Measurements from ENCODE around the gene HIGD2A. TPM values are rescaled to one million over a fixed set of nuclear protein-coding genes. Genes with fewer than 3 reads are reported as not detected.

Gene HIGD2A
- total and polyA plus RNA-seq, 2 experiments from 2014 or later = 67.7 to 194 TPM

DNA sequence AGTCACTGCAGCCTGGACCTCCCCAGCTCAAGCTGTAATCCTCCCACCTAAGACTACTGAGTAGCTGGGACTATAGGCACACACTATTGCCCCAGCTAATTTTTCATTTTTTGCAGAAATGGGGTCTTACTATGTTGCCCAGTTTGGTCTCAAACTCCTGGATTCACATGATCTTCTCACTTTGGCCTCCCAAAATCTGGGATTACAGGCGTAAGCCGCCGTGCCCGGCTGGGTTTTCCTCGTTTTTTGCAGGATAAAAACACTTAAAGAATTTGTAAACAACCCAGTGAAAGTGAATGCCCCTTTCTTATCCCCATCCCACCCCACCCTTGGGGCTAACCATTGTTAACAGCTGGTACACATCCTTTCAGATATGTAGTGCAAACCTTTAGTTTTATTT is 20.0 kb downstream of the HIGD2A start (continued):
- no peak for TF ChIP-seq ZNF462 (CRISPR knock-in tag; IDR thresholded peaks at IDR 0.05)

GRCh38 chr5:176409765-176410164 is 21.2 kb downstream of the HIGD2A start:
- Histone ChIP-seq H3K4me3 (no peak overlapping the region), H3F3A (replicated peaks; ENCODE audit: low read depth) (no peaks in the 10 kb centered on the region), H3K9me2 (ENCODE audit: insufficient read depth) (no peaks in the 10 kb centered on the region), H4K20me1 (replicated peaks; ENCODE audit: insufficient read depth) (peaks cover 4% of the 10 kb centered on the region; the same call in 1 of the 2 replicates), H3K4me1 (ENCODE audit: insufficient read depth) (no peaks in the 10 kb centered on the region), H2AFZ (no peak overlapping the region), H3K36me3 (ENCODE audit: insufficient read depth) (no peaks in the 10 kb centered on the region), H3K4me2 (no peak overlapping the region), H3K27ac (ENCODE audit: low read depth) (no peak overlapping the region), H3K79me2 (replicated peaks; ENCODE audit: insufficient read depth) (no peaks in the 10 kb centered on the region), H3K27me3 (ENCODE audit: insufficient read depth) (no peaks in the 10 kb centered on the region)
- H3K9me3 Mint-ChIP-seq = no peaks in the 10 kb centered on the region
- H3K27me3 Mint-ChIP-seq (ENCODE audit: insufficient read depth, low read depth, poor library complexity) = peaks cover 3% of the 10 kb centered on the region
- H3K4me3 Mint-ChIP-seq = no peak overlapping the region
- no peak overlapping the region for H3K27ac Mint-ChIP-seq
- DNase-seq (ENCODE audit: low spot score) (no peak), ATAC-seq (no peak)
- peaks cover 10% of the 10 kb centered on the region; the same call in 2 of the 3 replicates for H3K4me1 Mint-ChIP-seq
- no peaks in the 10 kb centered on the region for H3K36me3 Mint-ChIP-seq (ENCODE audit: low read depth)
- no peak for TF ChIP-seq ETS1 (IDR thresholded peaks at IDR 0.05)
- no peak for TF ChIP-seq EZH2 (IDR thresholded peaks at IDR 0.05; ENCODE audit: low read depth, unreplicated experiment)
- no peak for TF ChIP-seq ZNF114 (CRISPR knock-in tag; IDR thresholded peaks at IDR 0.05)
- TF ChIP-seq, protein P1, sequence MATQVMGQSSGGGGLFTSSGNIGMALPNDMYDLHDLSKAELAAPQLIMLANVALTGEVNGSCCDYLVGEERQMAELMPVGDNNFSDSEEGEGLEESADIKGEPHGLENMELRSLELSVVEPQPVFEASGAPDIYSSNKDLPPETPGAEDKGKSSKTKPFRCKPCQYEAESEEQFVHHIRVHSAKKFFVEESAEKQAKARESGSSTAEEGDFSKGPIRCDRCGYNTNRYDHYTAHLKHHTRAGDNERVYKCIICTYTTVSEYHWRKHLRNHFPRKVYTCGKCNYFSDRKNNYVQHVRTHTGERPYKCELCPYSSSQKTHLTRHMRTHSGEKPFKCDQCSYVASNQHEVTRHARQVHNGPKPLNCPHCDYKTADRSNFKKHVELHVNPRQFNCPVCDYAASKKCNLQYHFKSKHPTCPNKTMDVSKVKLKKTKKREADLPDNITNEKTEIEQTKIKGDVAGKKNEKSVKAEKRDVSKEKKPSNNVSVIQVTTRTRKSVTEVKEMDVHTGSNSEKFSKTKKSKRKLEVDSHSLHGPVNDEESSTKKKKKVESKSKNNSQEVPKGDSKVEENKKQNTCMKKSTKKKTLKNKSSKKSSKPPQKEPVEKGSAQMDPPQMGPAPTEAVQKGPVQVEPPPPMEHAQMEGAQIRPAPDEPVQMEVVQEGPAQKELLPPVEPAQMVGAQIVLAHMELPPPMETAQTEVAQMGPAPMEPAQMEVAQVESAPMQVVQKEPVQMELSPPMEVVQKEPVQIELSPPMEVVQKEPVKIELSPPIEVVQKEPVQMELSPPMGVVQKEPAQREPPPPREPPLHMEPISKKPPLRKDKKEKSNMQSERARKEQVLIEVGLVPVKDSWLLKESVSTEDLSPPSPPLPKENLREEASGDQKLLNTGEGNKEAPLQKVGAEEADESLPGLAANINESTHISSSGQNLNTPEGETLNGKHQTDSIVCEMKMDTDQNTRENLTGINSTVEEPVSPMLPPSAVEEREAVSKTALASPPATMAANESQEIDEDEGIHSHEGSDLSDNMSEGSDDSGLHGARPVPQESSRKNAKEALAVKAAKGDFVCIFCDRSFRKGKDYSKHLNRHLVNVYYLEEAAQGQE (IDR thresholded peaks at IDR 0.05; ENCODE audit: unreplicated experiment) = no peak
- TF ChIP-seq ZNF331 (CRISPR knock-in tag; IDR thresholded peaks at IDR 0.05; ENCODE audit: low read depth) = no peak
- no peak for TF ChIP-seq JUNB (IDR thresholded peaks at IDR 0.05; ENCODE audit: unreplicated experiment)
- no peak for TF ChIP-seq NANOG (IDR thresholded peaks at IDR 0.05; ENCODE audit: borderline replicate concordance)
- no peak for TF ChIP-seq CREB1 (CRISPR knock-in tag; IDR thresholded peaks at IDR 0.05; ENCODE audit: low read depth)
- no peak for TF ChIP-seq STAT1 (IDR thresholded peaks at IDR 0.05; ENCODE audit: unreplicated experiment)
- TF ChIP-seq POLR2AphosphoS5 (IDR thresholded peaks at IDR 0.05; ENCODE audit: low read depth) = no peak
- no peak for TF ChIP-seq CTCF (conservative IDR thresholded peaks at IDR 0.05; ENCODE audit: low read depth in 2 of 2)
- no peak for TF ChIP-seq EZH2phosphoT487 (IDR thresholded peaks at IDR 0.05; ENCODE audit: unreplicated experiment)

Measured in GM23338 (cell line).